Ovary (tissue), 3 donors: Measurements from ENCODE around the gene MRRF.

ENCODE experiments used
- POLR2A ChIP-seq: fragments of 450-650 bp; IDR thresholded peaks from one replicate; pipeline ENCODE4 v1.6.1; 2017; ENCODE audit warnings: antibody characterized with exemption, mild to moderate bottlenecking, moderate library complexity
- TF ChIP-seq, protein P1 (sequence below), 3 donors: fragments of 450-650 bp in 2 of 3; fragments of 200-600 bp in 1 of 3; IDR thresholded peaks; one replicate each; pipeline versions ENCODE4 v1.5.1 to v1.8.0; 2016 to 2022; ENCODE audit warnings: antibody characterized with exemption in 3 of 3, mild to moderate bottlenecking in 1 of 3
- donor health status: DM: no; HTN: no; CAD: no.

DNA sequence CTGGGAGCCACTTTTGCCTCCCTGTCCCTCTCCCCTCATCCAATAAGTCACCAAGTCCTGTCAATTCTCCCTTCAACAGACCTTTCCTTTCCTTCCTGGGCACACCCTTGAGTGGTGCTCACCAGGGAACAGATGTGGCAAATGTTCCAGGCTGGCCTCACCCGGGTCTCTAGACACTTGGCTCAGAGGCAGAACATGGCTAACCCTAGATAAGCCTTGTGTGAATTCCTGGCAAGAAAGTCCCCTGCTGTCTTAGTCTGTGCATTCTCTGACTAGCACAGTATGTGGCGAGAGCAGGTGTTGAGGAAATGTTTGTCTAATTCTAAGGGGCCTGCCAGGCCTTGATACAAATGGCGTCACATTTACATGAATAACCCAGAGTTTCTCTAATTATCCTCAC lies 64.9 kb downstream of the MRRF start:
- TF ChIP-seq, protein P1, sequence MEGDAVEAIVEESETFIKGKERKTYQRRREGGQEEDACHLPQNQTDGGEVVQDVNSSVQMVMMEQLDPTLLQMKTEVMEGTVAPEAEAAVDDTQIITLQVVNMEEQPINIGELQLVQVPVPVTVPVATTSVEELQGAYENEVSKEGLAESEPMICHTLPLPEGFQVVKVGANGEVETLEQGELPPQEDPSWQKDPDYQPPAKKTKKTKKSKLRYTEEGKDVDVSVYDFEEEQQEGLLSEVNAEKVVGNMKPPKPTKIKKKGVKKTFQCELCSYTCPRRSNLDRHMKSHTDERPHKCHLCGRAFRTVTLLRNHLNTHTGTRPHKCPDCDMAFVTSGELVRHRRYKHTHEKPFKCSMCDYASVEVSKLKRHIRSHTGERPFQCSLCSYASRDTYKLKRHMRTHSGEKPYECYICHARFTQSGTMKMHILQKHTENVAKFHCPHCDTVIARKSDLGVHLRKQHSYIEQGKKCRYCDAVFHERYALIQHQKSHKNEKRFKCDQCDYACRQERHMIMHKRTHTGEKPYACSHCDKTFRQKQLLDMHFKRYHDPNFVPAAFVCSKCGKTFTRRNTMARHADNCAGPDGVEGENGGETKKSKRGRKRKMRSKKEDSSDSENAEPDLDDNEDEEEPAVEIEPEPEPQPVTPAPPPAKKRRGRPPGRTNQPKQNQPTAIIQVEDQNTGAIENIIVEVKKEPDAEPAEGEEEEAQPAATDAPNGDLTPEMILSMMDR (IDR thresholded peaks at IDR 0.05), result no peak
- TF ChIP-seq POLR2A, result no peak
